Measurements from ENCODE around the gene GORASP1. TPM values are rescaled to one million over a fixed set of nuclear protein-coding genes. Genes with fewer than 3 reads are reported as not detected.
A peak's percentile ranks its signal among the peaks of the same experiment; 100 is the strongest.

GORASP1 gene
- total and polyA plus RNA-seq, 2 experiments from 2014 or later, result 10.3 to 38.3 TPM

- DNase-seq (ENCODE audit: low spot score) (no peak), ATAC-seq (no peak)
- TF ChIP-seq, protein P1, sequence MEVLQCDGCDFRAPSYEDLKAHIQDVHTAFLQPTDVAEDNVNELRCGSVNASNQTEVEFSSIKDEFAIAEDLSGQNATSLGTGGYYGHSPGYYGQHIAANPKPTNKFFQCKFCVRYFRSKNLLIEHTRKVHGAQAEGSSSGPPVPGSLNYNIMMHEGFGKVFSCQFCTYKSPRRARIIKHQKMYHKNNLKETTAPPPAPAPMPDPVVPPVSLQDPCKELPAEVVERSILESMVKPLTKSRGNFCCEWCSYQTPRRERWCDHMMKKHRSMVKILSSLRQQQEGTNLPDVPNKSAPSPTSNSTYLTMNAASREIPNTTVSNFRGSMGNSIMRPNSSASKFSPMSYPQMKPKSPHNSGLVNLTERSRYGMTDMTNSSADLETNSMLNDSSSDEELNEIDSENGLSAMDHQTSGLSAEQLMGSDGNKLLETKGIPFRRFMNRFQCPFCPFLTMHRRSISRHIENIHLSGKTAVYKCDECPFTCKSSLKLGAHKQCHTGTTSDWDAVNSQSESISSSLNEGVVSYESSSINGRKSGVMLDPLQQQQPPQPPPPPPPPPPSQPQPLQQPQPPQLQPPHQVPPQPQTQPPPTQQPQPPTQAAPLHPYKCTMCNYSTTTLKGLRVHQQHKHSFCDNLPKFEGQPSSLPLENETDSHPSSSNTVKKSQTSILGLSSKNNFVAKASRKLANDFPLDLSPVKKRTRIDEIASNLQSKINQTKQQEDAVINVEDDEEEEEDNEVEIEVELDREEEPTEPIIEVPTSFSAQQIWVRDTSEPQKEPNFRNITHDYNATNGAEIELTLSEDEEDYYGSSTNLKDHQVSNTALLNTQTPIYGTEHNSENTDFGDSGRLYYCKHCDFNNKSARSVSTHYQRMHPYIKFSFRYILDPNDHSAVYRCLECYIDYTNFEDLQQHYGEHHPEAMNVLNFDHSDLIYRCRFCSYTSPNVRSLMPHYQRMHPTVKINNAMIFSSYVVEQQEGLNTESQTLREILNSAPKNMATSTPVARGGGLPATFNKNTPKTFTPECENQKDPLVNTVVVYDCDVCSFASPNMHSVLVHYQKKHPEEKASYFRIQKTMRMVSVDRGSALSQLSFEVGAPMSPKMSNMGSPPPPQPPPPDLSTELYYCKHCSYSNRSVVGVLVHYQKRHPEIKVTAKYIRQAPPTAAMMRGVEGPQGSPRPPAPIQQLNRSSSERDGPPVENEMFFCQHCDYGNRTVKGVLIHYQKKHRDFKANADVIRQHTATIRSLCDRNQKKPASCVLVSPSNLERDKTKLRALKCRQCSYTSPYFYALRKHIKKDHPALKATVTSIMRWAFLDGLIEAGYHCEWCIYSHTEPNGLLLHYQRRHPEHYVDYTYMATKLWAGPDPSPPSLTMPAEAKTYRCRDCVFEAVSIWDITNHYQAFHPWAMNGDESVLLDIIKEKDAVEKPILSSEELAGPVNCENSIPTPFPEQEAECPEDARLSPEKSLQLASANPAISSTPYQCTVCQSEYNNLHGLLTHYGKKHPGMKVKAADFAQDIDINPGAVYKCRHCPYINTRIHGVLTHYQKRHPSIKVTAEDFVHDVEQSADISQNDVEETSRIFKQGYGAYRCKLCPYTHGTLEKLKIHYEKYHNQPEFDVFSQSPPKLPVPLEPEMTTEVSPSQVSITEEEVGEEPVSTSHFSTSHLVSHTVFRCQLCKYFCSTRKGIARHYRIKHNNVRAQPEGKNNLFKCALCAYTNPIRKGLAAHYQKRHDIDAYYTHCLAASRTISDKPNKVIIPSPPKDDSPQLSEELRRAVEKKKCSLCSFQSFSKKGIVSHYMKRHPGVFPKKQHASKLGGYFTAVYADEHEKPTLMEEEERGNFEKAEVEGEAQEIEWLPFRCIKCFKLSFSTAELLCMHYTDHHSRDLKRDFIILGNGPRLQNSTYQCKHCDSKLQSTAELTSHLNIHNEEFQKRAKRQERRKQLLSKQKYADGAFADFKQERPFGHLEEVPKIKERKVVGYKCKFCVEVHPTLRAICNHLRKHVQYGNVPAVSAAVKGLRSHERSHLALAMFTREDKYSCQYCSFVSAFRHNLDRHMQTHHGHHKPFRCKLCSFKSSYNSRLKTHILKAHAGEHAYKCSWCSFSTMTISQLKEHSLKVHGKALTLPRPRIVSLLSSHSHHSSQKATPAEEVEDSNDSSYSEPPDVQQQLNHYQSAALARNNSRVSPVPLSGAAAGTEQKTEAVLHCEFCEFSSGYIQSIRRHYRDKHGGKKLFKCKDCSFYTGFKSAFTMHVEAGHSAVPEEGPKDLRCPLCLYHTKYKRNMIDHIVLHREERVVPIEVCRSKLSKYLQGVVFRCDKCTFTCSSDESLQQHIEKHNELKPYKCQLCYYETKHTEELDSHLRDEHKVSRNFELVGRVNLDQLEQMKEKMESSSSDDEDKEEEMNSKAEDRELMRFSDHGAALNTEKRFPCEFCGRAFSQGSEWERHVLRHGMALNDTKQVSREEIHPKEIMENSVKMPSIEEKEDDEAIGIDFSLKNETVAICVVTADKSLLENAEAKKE (CRISPR knock-in tag; IDR thresholded peaks at IDR 0.05), result no peak
- no peak for TF ChIP-seq EZH2 (IDR thresholded peaks at IDR 0.05; ENCODE audit: low read depth, unreplicated experiment)
- no peak for TF ChIP-seq POLR2AphosphoS5 (IDR thresholded peaks at IDR 0.05; ENCODE audit: low read depth)
- Histone ChIP-seq H3K4me2 (peak overlapping the region; percentile 99), H3K27me3 (ENCODE audit: insufficient read depth) (no peaks in the 10 kb centered on the region), H3K9me2 (ENCODE audit: insufficient read depth) (no peaks in the 10 kb centered on the region), H3K79me2 (replicated peaks; ENCODE audit: insufficient read depth) (peaks cover 46% of the 10 kb centered on the region), H3K4me1 (ENCODE audit: insufficient read depth) (peaks cover 55% of the 10 kb centered on the region), H3F3A (replicated peaks; ENCODE audit: low read depth) (peaks cover 11% of the 10 kb centered on the region), H3K36me3 (ENCODE audit: insufficient read depth) (peaks cover 12% of the 10 kb centered on the region; the same call in 1 of the 2 replicates), H4K20me1 (replicated peaks; ENCODE audit: insufficient read depth) (peaks cover 7% of the 10 kb centered on the region), H2AFZ (no peak overlapping the region), H3K4me3 (no peak overlapping the region), H3K27ac (ENCODE audit: low read depth) (no peak overlapping the region)
- Mint-ChIP-seq H3K9me3 (no peaks in the 10 kb centered on the region; the same call in 2 of the 3 replicates), H3K36me3 (ENCODE audit: low read depth) (peaks cover 19% of the 10 kb centered on the region), H3K27ac (peak overlapping the region; percentile 48), H3K27me3 (ENCODE audit: insufficient read depth, low read depth, poor library complexity) (peaks cover 29% of the 10 kb centered on the region), H3K4me1 (peaks cover 72% of the 10 kb centered on the region), H3K4me3 (peak overlapping the region; percentile 22; the same call in 1 of the 3 replicates)
Measured at GRCh38 chr3:39149498-39150147, 42.2 kb upstream of the GORASP1 start.

- Histone ChIP-seq H3K4me1 (ENCODE audit: insufficient read depth) (peaks cover 55% of the 10 kb centered on the region), H3K79me2 (replicated peaks; ENCODE audit: insufficient read depth) (peaks cover 46% of the 10 kb centered on the region), H3K27me3 (ENCODE audit: insufficient read depth) (no peaks in the 10 kb centered on the region), H4K20me1 (replicated peaks; ENCODE audit: insufficient read depth) (peaks cover 7% of the 10 kb centered on the region), H3K4me2 (peak overlapping the region; percentile 99), H3K9me2 (ENCODE audit: insufficient read depth) (no peaks in the 10 kb centered on the region), H3K27ac (ENCODE audit: low read depth) (no peak overlapping the region), H3F3A (replicated peaks; ENCODE audit: low read depth) (peaks cover 11% of the 10 kb centered on the region), H2AFZ (no peak overlapping the region), H3K36me3 (ENCODE audit: insufficient read depth) (peaks cover 12% of the 10 kb centered on the region; the same call in 1 of the 2 replicates), H3K4me3 (no peak overlapping the region)
- peaks cover 25% of the 10 kb centered on the region for H3K36me3 Mint-ChIP-seq (ENCODE audit: low read depth)
- peaks cover 66% of the 10 kb centered on the region for H3K4me1 Mint-ChIP-seq
- ATAC-seq (no peak), DNase-seq (ENCODE audit: low spot score) (no peak)
- peaks cover 29% of the 10 kb centered on the region for H3K27me3 Mint-ChIP-seq (ENCODE audit: insufficient read depth, low read depth, poor library complexity)
- peak overlapping the region; percentile 48 for H3K27ac Mint-ChIP-seq
- H3K9me3 Mint-ChIP-seq, result no peaks in the 10 kb centered on the region; the same call in 2 of the 3 replicates
- peak overlapping the region; percentile 3; the same call in 1 of the 3 replicates for H3K4me3 Mint-ChIP-seq
- no peak for TF ChIP-seq JUNB (IDR thresholded peaks at IDR 0.05; ENCODE audit: unreplicated experiment)
- TF ChIP-seq EZH2 (IDR thresholded peaks at IDR 0.05; ENCODE audit: low read depth, unreplicated experiment), result no peak
- TF ChIP-seq ZNF114 (CRISPR knock-in tag; IDR thresholded peaks at IDR 0.05), result no peak
- TF ChIP-seq NANOG (IDR thresholded peaks at IDR 0.05; ENCODE audit: borderline replicate concordance), result no peak
Measured at GRCh38 chr3:39149059-39149455, 41.6 kb upstream of the GORASP1 start.
